ENCODE measurements around the gene SPACA5B. TPM values are rescaled to one million over a fixed set of nuclear protein-coding genes. Genes with fewer than 3 reads are reported as not detected.
A peak's percentile ranks its signal among the peaks of the same experiment; 100 is the strongest.
"Not testable (repeated sequence)": the region's sequence is repeated elsewhere in the genome, so short reads cannot be mapped to it uniquely, and the experiment has no call there.

SPACA5B gene
- not detected for total RNA-seq
- total RNA-seq, result 0 reads per million in 2 donors

DNA sequence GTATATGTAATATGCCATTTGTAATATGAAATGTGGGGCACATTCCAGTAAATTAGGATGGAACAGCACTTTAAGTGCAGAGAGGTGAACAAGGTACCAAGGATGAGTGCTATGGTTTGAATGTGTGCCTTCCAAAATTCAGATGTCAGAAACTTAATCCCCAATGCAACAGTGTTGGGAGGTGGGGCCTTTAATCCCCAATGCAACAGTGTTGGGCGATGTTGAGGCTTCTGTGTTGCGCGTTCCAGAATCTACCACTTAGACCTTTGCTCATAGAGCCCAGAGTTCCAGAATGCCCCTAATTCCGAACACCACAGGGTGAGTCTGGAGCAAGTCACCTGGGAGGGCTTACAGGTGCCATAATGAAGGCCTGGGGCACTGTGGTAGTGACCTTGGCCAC lies at the start of gene SPACA5B:
Gene SPACA5B (plus strand): TSS at position 301 of the 400 bp plus-strand sequence. CDS start 62 bp downstream, at position 363.
- H3K27ac Mint-ChIP-seq; H3K27me3 Mint-ChIP-seq; H3K9me3 ChIP-seq (ENCODE audit: control insufficient read depth, low read length, poor library complexity, severe bottlenecking); ATAC-seq; H3K4me1 Mint-ChIP-seq; DNase-seq; H3K4me3 Mint-ChIP-seq; H3K36me3 Mint-ChIP-seq (ENCODE audit: low read depth): not testable (repeated sequence)

DNA sequence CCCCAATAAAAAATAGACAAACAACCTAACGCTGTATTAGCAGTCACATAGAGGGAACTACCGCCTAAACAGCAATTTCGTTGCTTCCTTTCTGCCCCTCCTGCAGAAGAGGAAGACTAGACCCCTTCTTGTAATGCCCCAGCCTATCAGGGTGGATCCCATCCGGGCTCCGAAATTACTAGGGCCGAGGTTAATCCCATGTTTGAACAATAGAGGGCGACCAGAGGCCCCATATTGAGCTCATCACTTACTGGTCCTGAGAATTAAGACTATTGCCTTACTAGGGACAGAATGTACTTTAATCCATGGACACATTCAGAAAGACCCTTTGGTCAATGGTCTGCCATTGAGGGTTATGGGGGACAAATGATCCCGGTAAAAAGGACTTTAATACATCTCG lies 47.2 kb upstream of the SPACA5B start:
- no peak overlapping the region for H3K4me3 Mint-ChIP-seq
- ATAC-seq (peak; percentile 75), DNase-seq (peak in 2 of 3 donors; percentile 9 to 21)
- no peaks in the 10 kb centered on the region for H3K27me3 Mint-ChIP-seq
- peaks cover 2% of the 10 kb centered on the region for H3K4me1 Mint-ChIP-seq
- no peaks in the 10 kb centered on the region for H3K9me3 ChIP-seq (ENCODE audit: control insufficient read depth, low read length, poor library complexity, severe bottlenecking)
- H3K27ac Mint-ChIP-seq, result no peak overlapping the region
- H3K36me3 Mint-ChIP-seq (ENCODE audit: low read depth), result no peaks in the 10 kb centered on the region

DNA sequence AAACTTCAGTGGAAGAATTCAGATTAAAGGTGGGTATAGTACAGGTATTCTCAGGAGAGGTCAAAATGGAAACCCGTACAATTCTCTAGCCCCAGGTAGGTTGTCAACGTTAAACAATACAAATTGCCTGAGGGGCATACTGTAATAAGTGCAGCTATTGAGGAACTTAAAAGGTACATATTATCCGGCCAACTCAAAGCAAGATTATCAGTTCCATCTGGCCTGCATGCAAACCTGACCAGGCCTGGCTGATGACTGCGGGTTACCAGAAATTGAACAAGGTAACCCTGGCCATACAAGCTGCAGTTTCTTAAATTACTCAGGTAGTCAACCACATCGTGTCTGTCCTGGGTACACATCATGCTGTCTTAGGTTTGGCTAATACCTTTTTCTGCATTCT lies 46.7 kb upstream of the SPACA5B start:
- Mint-ChIP-seq H3K27me3 (no peaks in the 10 kb centered on the region), H3K4me1 (peaks cover 2% of the 10 kb centered on the region), H3K36me3 (ENCODE audit: low read depth) (no peaks in the 10 kb centered on the region), H3K4me3 (no peak overlapping the region), H3K27ac (no peak overlapping the region)
- H3K9me3 ChIP-seq (ENCODE audit: control insufficient read depth, low read length, poor library complexity, severe bottlenecking), result no peaks in the 10 kb centered on the region
- DNase-seq (no peak), ATAC-seq (no peak)

DNA sequence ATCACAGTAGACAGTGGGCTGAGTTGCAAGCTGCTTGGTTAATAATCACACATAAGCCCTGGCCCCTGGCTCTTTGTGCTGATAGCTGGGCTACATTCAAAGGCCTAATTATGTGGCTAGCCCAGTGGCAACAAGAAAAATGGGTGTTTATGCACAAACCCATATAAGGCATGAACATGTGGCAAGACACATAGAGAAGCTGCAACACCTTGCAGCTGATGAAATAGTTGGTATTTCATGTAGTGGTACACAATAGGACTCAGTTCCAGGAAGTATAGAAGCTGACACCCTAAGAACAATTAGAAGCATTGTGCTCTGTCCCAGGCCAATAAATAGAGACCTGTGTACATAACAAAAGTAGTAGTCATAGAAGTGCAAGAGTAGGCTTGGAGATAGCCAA lies 44.3 kb upstream of the SPACA5B start:
- no peak for ATAC-seq

DNA sequence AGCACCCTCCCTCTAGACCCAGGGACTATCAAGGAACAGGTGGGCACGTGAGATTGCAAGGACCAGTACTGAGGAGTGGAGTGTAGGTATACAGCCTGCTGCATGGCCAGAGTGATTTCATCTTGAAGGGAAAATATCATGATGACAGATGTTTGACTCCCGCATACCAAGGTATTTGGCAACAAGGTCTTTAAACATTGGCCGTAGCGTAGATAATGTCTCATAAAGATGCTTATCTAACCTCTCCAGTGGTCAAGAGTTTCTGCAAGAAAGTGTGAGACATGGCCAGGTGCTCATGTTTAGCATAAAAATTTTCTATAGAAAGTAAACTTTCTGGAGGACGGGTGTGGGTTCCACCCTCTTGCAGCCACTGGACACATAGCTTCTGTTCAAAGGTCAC lies 40.3 kb upstream of the SPACA5B start:
- Mint-ChIP-seq H3K27me3 (no peaks in the 10 kb centered on the region), H3K4me1 (no peaks in the 10 kb centered on the region), H3K36me3 (ENCODE audit: low read depth) (peaks cover 2% of the 10 kb centered on the region), H3K4me3 (no peak overlapping the region), H3K27ac (no peak overlapping the region)
- DNase-seq (no peak), ATAC-seq (no peak)
- H3K9me3 ChIP-seq (ENCODE audit: control insufficient read depth, low read length, poor library complexity, severe bottlenecking), result no peaks in the 10 kb centered on the region

More for the DNA sequence above, 44.3 kb upstream of the SPACA5B start:
- H3K27ac Mint-ChIP-seq, result no peak overlapping the region
- no peak for DNase-seq
- peaks cover 1% of the 10 kb centered on the region for H3K36me3 Mint-ChIP-seq (ENCODE audit: low read depth)
- peaks cover 2% of the 10 kb centered on the region for H3K4me1 Mint-ChIP-seq
- H3K27me3 Mint-ChIP-seq, result no peaks in the 10 kb centered on the region
- no peaks in the 10 kb centered on the region for H3K9me3 ChIP-seq (ENCODE audit: control insufficient read depth, low read length, poor library complexity, severe bottlenecking)
- no peak overlapping the region for H3K4me3 Mint-ChIP-seq

DNA sequence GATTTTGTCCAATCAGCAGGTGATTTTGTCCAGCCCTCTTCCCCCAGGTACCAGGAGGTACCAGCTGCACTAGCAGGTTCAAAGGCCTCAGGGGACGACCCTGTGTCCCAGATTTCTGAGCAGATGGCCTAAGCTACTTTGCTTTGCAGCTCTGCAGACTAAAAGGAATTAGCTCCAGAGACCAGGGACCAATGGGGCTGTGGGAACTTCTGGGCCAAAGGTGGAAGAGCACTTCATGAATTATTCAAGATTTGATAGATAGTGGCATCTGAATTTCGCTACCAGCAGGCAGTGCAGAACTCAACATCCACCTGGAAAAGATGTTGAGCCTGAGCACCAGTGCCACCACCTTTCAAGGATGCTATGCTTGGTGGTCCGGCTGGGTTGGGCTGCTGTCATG lies 37.9 kb upstream of the SPACA5B start:
- not testable (repeated sequence) for DNase-seq; H3K36me3 Mint-ChIP-seq (ENCODE audit: low read depth); H3K4me1 Mint-ChIP-seq; H3K27me3 Mint-ChIP-seq; H3K27ac Mint-ChIP-seq; H3K4me3 Mint-ChIP-seq; H3K9me3 ChIP-seq (ENCODE audit: control insufficient read depth, low read length, poor library complexity, severe bottlenecking); ATAC-seq

DNA sequence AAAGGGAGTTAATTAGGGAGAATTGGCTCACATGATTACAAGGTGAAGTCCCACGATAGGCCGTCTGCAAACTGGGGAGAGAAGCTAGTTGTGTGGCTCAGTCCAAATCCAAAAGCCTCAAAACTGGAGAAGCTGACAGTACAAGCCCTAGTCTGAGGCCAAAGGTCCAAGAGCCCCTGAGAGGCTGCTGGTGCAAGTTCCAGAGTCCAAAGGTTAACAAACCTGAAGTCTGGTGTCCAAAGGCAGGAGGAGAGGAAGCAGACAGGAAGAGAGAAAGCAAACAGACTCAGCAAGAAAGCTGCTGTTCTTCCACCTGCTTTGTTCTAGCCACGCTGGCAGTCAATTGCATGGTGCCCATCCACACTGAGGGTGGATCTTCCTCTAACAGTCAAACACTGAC lies 29.0 kb upstream of the SPACA5B start:
- Mint-ChIP-seq H3K36me3 (ENCODE audit: low read depth) (no peaks in the 10 kb centered on the region), H3K4me3 (no peak overlapping the region), H3K4me1 (no peaks in the 10 kb centered on the region), H3K27me3 (no peaks in the 10 kb centered on the region), H3K27ac (no peak overlapping the region)
- no peaks in the 10 kb centered on the region for H3K9me3 ChIP-seq (ENCODE audit: control insufficient read depth, low read length, poor library complexity, severe bottlenecking)
- ATAC-seq (no peak), DNase-seq (no peak)

DNA sequence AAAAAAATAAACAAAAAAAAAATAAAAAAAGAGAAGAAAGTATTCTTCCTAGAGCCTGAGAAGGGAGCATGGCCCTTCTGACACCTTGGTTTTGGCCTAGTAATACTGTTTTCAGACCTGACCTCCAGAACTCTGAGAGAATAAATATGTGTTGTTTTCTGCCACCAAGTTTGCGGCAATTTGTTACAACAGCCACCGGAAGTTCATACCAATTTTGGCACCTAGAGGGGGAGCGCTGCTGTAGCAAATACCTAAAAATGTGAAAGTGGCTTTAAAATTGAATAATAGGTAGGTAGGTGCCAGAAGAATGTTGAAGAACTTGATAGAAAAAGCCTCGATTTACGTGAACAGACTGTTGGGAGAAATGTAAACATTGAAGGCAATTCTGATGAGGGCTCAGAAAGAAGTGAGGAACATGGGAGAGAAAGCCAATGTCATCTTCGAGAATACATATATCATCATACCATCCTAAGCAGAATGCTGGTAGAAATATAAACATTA lies 27.5 kb upstream of the SPACA5B start:
- H3K4me1 Mint-ChIP-seq, result no peaks in the 10 kb centered on the region
- no peaks in the 10 kb centered on the region for H3K36me3 Mint-ChIP-seq (ENCODE audit: low read depth)
- no peak overlapping the region for H3K4me3 Mint-ChIP-seq
- no peak overlapping the region for H3K27ac Mint-ChIP-seq
- DNase-seq (no peak), ATAC-seq (no peak)
- H3K9me3 ChIP-seq (ENCODE audit: control insufficient read depth, low read length, poor library complexity, severe bottlenecking), result no peaks in the 10 kb centered on the region
- H3K27me3 Mint-ChIP-seq, result no peaks in the 10 kb centered on the region

DNA sequence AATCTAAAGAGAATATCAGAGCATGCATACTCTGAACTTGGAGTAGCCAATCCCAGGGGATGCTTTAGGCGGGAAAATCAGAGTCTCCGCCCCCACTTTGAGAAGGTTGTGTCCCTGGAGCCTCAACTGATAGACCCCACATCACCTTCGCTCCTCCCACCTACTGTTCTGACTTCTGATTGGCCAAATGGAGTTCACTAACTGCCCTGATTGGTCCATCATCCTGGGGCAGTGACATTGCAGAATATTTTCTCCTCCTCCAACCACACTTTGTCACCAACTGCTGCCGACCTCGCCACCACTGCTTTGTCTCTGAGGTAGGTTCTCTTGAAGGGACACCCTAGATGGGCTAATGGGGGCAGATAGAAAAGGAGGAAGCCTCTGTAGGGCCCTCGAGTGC lies 22.7 kb upstream of the SPACA5B start:
- Mint-ChIP-seq H3K27ac (no peak overlapping the region), H3K4me3 (no peak overlapping the region), H3K27me3 (no peaks in the 10 kb centered on the region), H3K4me1 (no peaks in the 10 kb centered on the region), H3K36me3 (ENCODE audit: low read depth) (no peaks in the 10 kb centered on the region)
- ATAC-seq, result no peak
- no peak for DNase-seq
- H3K9me3 ChIP-seq (ENCODE audit: control insufficient read depth, low read length, poor library complexity, severe bottlenecking), result no peaks in the 10 kb centered on the region

DNA sequence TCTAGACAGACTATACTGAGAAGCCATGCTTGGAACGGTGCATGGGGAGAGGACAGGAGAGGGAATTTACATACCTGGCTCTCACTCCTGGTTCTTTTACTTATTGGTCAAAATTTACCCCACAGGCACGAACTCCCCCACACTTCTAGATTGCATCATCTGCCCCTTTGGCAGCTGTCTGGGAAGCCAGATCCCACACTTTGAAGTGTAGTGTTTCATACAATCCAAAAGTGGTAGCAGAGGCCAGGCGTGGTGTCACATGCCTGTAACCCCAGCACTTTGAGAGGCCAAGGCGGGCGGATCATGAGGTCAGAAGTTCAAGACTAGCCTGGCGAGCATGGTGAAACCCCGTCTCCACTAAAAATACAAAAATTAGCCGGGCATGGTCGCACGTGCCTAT lies 5.1 kb upstream of the SPACA5B start:
- peaks cover 11% of the 10 kb centered on the region for H3K27me3 Mint-ChIP-seq
- not testable (repeated sequence) for H3K36me3 Mint-ChIP-seq (ENCODE audit: low read depth); H3K4me1 Mint-ChIP-seq; ATAC-seq; H3K9me3 ChIP-seq (ENCODE audit: control insufficient read depth, low read length, poor library complexity, severe bottlenecking); H3K27ac Mint-ChIP-seq; H3K4me3 Mint-ChIP-seq; DNase-seq

DNA sequence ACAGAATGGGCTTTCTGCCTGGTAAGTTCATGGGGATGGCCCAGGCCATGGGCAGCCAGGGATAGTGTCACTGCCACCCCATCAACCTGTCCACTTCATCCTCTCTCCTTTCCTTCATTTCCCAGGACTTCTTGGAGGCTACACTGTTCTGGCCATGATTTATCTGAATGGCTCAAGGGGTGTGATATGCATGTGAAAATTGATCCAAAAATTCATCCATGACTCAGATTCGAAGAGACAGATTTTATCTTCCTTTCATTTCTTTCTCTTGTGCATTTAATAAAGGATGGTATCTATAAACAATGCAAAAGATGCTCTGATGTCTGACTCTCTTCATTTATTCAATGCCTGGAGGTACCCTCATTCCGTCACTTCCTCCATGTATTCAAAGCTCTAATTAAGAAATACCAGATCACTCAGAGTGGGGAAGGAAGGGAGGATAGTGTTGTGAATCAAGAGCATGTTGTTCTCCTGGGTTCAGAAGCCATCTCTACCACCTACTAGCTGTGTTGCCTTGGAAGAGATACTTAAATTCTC lies 1.9 kb downstream of the SPACA5B start:
- H3K36me3 Mint-ChIP-seq (ENCODE audit: low read depth); ATAC-seq; H3K4me1 Mint-ChIP-seq; H3K9me3 ChIP-seq (ENCODE audit: control insufficient read depth, low read length, poor library complexity, severe bottlenecking); H3K27ac Mint-ChIP-seq; H3K27me3 Mint-ChIP-seq; DNase-seq; H3K4me3 Mint-ChIP-seq: not testable (repeated sequence)

DNA sequence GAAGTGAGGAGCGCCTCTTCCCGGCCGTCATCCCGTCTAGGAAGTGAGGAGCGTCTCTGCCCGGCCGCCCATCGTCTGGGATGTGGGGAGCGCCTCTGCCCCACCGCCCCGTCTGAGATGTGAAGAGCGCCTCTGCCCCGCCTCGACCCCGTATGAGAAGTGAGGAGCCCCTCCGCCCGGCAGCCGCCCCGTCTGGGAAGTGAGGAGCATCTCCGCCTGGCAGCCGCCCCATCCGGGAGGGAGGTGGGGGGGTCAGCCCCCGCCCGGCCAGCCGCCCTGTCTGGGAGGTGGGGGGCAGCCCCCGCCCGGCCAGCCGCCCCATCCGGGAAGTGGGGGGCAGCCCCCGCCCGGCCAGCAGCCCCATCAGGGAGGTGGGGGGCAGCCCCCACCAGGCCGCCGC lies 8.7 kb downstream of the SPACA5B start:
- not testable (repeated sequence) for H3K27ac Mint-ChIP-seq; H3K36me3 Mint-ChIP-seq (ENCODE audit: low read depth)

DNA sequence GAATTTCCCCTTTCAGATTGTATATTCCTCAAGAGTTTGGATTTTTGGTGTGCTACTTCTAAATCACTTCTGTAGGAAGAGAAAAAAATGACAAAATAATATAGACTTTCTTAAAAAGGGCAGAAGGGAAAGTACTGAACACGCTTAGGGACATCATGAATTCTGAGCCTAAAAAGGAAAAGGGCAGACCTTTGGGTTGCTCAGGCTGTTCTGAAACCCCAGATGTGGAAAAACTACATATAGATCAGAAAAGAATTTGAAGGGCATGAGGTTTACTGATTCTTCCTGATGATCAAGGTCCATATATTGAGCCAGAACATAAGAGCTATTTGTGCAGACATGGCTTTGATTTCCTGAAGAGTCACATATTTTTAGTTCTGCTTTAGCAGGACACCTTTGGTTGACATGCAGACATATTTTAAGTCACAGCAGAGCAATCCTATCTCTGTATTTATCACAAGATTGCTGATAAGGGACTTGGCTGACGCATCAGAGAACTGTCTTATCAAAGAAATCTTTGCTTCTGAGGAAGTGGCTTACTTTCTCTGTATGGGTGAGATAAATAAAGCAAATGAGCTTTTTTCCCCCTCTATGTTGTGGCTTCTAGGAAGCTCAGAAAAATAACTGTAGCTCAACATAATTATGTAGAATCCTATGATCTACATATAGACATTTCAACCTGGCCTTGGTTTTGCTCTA lies 11.5 kb downstream of the SPACA5B start:
- DNase-seq; H3K4me3 Mint-ChIP-seq; H3K27ac Mint-ChIP-seq; H3K27me3 Mint-ChIP-seq; H3K9me3 ChIP-seq (ENCODE audit: control insufficient read depth, low read length, poor library complexity, severe bottlenecking); H3K4me1 Mint-ChIP-seq; H3K36me3 Mint-ChIP-seq (ENCODE audit: low read depth): not testable (repeated sequence)
- peak; percentile 92 for ATAC-seq

More for the DNA sequence above, 8.7 kb downstream of the SPACA5B start:
- ATAC-seq; H3K27me3 Mint-ChIP-seq; H3K4me3 Mint-ChIP-seq; H3K4me1 Mint-ChIP-seq; DNase-seq; H3K9me3 ChIP-seq (ENCODE audit: control insufficient read depth, low read length, poor library complexity, severe bottlenecking): not testable (repeated sequence)

DNA sequence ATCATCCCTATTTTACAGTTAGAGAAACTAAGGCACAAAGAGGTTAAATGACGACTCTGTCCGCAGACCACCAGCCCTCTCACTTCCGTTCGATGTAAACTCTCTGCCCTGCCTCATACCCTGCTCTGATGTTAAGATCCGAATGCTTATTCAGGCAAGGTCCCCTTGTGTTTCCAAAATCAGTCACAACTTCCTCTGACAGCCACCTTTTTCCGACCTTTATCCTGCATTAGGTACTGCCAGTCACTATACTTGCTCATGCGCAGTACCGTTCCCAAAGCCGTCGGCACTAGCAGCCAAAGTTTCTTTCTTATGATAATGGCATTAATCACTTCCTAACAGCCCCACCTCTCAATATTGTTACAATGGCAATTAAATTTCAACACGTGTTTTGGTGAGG lies 12.3 kb downstream of the SPACA5B start:
- not testable (repeated sequence) for H3K4me1 Mint-ChIP-seq; H3K27me3 Mint-ChIP-seq; H3K36me3 Mint-ChIP-seq (ENCODE audit: low read depth); H3K27ac Mint-ChIP-seq; H3K9me3 ChIP-seq (ENCODE audit: control insufficient read depth, low read length, poor library complexity, severe bottlenecking); DNase-seq; ATAC-seq
- H3K4me3 Mint-ChIP-seq, result peak overlapping the region; percentile 80
